ENCODE data around the gene SCRN1. TPM values are rescaled to one million over a fixed set of nuclear protein-coding genes. Genes with fewer than 3 reads are reported as not detected.

The SCRN1 gene
- total RNA-seq, 1 donor from 2014 or later: 30.4 TPM

DNA sequence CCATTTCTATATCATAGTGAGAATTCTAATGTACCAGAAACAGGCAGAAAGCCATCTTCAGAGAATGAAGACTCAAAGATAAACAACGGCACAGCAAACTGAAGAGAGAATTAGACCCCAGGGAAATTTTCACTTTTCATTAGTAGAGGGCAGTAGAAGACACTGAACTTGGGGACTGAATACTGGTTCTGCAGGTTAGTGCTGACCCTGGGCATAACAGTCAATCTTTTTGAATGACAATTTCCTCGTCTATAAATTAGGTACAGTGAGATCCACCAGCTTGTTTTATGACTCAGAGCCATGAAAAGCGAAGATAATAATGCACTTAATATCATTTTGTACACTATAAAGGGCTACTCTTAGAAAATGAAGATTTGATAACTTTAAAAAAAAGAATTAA lies 23.2 kb upstream of the SCRN1 start:
- no peak for DNase-seq (ENCODE audit: low spot score)
- intact Hi-C loops (cut with DNase I): no loop called here

DNA sequence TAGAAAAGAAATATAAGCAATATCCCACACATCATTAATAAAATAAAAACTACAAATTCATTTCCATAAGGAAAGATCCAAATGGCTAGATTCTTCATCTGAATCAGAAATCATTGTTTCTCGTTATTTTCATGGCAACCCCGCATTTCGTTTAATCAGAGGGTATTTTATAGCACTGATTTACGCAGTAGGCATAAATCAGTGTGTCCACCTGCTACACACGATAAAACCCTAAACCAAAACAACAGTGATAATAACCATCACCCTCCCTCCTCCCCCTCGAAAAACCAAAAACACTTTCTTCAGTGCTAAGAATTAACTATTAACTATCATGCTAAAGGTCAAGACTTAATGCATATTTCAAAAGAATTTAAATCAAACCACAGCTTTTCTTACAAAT lies 20.4 kb upstream of the SCRN1 start:
- intact Hi-C loops (cut with DNase I): no loop called here

DNA sequence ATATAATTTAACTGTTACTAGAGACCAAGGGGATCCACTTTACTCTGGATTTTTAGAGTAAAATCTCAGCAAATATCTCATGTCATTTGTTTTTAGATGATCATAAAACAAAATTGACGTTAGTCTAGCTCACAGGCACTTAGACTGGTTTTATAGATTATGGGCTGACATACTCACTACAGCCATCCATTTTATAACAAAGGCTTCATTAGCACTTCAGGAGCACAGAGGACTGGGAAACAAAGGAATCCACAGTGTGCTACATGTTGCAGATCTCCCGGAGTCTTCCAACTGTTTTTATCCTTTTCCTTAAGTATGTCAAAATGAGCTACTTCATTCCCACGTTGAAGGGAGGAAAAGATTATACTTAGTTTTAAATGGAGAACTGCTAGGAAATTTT lies 15.9 kb upstream of the SCRN1 start:
- no peak for DNase-seq (ENCODE audit: low spot score)
- intact Hi-C loops (cut with DNase I): no loop called here

More for the DNA sequence above, 20.4 kb upstream of the SCRN1 start:
- no peak for DNase-seq (ENCODE audit: low spot score)

DNA sequence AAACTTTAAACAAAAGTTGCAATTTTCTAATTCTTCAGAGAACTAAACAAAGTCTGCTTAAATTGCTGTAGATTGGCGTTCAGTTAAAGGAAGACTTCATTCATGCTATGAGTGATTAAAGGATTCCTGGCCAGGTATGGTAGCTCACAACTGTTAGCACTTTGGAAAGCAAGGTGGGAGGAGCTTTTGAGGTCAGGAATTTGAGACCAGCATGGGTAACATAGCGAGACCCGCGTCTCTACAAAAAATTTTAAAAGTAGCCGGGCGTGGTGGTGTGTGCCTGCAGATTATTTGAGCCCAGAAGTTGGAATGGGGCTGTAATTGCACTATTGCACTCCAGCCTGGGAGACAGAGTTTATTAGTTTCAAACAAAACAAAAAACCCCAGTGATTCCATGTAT lies 13.5 kb upstream of the SCRN1 start:
- no peak for DNase-seq (ENCODE audit: low spot score)
- intact Hi-C loops (cut with DNase I): no loop called here

DNA sequence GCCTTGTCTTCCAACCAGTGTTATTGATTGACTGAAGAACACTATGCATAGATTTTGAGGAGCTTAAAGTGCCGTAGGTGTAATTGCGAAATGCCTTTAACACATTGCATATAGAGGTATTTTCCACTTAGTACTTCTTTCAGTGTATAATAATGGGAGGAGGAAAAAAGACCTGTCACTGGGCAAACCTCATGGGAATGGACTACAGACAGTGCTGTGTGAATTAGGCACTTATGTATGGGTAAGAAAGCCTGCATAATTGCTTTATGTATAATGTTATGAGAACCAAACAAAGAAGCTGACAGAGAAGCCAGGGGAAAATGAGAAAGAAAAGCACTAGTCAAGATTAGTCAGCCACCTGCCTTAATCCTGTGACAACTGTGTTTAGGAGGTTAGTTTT lies 12.4 kb upstream of the SCRN1 start:
- no peak for DNase-seq (ENCODE audit: low spot score)
- intact Hi-C loops (cut with DNase I): no loop called here

DNA sequence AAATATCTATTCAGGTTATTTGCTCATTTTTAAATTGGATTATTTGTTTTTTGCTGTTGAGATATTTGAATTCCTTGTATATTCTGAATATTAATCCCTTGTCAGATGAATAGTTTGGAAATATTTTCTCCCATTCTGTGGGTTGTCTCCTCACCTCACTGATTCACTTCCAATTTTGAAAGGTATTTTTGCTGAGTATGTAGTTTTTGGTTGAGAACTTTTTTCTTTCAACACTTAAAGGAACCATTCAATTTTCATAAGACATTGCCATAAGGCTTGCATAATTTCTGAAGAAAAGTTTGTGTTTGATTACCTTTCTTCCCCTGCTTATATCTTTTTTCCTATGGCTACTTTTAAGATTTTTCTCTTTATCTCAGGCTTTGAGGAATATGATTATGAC lies 8.9 kb upstream of the SCRN1 start:
- no peak for DNase-seq (ENCODE audit: low spot score)
- intact Hi-C loops (cut with DNase I): no loop called here

DNA sequence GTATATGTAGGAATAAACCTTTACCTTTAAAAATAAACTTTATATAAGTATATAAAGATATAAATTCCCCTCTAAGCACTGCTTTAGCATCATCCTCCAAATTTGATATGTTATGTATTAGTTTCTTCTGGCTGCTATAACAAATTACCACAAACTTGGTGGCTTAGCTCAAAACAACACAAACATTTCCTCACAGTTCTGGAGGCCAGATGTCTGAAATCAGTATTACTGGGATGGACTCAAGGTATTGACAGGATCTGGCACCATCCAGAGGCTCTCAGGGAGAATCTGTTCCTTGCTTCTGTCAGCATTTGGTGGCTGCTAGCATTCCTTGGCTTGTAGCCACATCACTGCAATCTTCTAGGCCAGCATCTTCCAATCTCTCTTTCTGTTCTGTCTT lies 6.7 kb upstream of the SCRN1 start:
- DNase-seq (ENCODE audit: low spot score): no peak
- intact Hi-C loops (cut with DNase I): no loop called here

DNA sequence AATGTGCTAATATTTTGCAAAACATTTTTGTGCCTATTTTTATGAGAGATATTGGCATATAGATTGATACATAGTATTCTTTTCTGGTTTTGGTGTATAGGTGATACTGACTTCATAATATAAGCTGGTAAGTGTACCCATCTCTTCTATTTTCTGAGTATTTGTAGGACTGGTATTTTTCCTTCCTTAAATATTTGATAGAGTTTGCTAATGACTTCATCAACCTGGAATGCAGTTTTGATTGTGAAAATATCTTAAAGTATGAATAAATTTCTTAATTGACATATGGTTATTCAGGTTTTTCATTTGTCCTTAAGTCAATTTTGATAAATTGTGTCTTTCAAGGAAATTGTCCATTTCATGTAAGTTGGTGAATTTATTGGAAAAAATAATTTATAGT lies 6.1 kb upstream of the SCRN1 start:
- DNase-seq (ENCODE audit: low spot score): no peak
- intact Hi-C loops (cut with DNase I): no loop called here

DNA sequence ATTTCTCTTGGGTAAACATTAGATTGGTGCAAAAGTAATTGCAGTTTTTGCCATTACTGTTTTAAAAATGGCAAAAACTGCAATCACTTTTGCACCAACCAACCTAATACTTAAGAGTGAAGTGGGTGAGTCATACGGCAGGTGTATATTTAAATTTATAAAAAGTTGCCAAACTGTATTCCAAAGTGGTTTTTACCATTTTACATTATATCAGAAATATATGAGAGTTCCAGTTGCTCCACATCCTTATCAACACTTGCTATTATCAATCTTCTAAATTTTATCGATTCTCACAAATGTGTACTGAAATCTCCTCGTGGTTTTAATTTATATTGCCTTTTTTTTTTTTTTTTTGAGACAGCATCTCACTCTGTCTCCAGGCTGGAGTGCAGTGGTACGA lies 3.5 kb upstream of the SCRN1 start:
- DNase-seq (ENCODE audit: low spot score): no peak
- intact Hi-C loops (cut with DNase I): no loop called here

DNA sequence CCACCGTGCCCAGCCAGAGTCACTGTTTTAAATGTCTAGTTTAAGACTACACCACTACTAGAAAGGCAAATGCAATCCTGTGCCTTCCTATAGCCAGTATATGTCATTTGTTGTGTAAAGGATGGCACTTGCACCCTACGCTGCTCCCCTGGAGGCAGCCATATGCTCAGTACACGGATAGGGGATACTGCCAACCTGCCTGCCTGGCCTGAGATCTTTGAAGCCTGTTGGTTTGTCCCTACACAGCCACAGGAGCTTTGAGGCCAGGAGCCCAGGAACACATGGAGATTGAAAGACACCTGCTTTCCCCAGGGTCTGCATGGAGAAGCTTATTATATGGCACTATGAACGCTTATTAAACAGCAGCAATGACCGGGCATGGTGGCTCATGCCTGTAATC lies 2.3 kb upstream of the SCRN1 start:
- DNase-seq (ENCODE audit: low spot score): no peak
- intact Hi-C loops (cut with DNase I): no loop called here

DNA sequence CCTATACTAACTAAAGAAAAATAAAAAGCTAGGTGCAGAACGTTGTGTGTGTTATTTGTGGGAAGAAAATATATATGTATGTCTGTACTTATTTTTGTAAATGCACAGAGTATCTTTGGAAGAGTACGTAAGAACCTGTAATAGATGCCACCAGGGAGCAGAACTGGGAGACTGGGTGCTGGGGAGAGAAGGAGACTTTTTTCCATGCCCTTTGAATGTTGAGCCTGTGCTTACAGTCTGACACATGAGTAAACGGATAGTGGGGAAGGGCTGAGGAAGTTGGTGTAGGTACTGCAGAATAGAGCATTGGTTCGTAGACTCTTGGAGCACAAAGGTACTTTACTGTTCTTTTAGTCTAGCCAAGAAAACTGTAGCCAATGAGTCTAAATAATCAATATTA lies 1.3 kb upstream of the SCRN1 start:
- intact Hi-C loops (cut with DNase I): no loop called here
- no peak for DNase-seq (ENCODE audit: low spot score)

DNA sequence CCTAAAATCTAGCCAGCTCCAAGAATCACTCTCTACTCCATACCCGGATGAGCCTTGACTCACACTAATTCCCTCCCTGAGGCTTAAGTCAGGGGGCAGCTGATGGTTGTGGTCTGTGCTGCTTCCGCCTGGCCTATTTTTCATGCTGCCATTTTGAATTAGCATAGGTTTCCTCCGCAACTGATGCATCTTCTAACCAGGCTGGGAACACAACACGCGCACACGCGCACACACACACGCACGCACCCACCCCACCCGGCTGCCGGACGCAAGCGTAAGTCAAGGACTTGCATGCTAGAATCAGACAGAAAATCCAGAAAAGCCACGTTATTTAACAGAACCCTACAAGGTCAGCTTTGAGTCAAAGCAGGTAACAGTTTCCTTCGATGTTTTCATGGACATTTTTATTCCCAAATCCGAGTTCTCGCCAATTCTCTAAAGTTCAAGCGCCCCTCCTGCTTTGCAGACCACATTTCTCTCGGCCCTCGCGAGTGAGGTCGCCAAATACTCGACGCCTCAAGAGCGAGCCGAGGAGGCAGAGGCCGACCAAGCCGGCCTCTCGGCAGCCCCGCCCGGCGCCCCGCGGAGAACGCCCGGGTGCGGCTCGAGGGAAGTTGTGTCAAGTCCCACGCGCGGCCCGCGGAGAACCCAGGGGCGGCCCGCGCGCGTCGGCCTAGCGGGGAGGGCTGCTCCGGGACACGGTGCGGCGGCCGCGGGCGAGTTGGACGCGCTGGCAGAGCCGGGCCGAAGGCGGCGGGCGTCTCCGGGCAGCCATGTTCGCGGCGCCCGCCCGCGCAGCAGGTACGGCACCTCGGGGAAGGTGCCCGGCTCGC lies 961 bp downstream of the SCRN1 start:
- DNase-seq (ENCODE audit: low spot score): peak; percentile 89
- intact Hi-C loops (cut with DNase I): loop anchor here (2.0 kb wide), 1 partner anchor 40 kb away; the partner anchor contains the start of gene PLEKHA8

DNA sequence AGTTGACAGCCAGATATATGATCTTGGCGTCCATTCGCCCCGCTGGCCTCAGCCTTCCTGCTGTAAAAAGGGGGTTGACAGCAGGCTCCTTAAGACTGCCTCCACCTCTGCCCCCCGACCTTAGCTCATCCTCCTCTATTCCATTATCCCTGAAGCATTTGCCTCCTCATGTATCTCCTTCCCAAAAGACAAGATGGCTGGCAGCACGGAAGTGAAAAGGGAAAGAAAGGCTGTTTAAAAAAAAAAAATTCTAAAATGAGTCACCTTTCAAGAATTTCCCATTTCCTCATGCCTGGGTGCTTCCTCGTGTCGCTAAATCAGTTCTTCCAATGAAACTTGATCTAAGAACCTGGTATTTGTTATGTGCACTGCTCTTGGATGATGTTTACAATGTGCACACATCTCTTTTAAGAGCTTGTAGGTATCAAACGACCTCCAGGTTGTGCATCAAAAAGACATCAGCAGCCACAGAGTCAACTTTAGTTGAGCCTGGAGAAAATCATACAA lies 1.7 kb downstream of the SCRN1 start:
- no peak for DNase-seq (ENCODE audit: low spot score)
- intact Hi-C loops (cut with DNase I): loop anchor here (2.0 kb wide), 1 partner anchor 41 kb away; the partner anchor contains the start of gene PLEKHA8

DNA sequence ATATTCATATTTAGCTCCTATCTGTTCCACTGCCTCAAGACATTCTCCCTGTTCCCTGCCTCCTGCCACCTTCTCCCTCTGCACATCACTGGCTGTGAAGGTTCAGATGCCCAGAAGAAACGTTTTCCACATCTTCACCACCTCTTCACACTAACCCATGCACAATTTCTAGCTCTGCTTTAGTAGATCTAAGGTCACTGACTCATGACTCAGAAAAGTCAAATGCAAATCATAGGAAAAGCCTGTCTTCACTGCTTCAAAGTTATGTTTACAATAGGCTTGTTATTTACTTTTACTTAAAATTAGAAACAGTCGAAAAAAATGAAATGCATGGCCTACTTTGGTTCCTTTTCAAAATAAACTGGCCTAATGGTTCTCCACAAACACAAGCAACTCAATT lies 2.5 kb downstream of the SCRN1 start:
- intact Hi-C loops (cut with DNase I): no loop called here
- no peak for DNase-seq (ENCODE audit: low spot score)

DNA sequence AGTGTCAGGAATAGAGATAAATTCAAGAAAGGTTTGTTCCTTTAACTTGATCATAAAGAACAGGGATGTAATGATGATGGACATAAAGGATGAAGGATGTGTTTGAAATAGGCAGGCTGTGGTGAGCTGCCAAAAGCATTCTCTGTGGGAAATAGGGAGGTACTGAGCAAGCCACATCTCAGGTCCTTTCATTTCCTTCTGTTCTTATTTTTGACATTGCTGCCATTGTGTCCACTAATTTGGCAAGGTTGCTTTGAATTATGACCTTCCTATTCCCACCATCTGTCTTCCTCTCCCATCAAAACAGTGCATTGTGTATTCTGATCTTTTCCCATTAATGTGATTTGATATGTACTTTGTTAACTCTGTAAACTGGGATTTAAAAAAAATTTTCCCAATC lies 9.4 kb downstream of the SCRN1 start:
- intact Hi-C loops (cut with DNase I): no loop called here
- no peak for DNase-seq (ENCODE audit: low spot score)

DNA sequence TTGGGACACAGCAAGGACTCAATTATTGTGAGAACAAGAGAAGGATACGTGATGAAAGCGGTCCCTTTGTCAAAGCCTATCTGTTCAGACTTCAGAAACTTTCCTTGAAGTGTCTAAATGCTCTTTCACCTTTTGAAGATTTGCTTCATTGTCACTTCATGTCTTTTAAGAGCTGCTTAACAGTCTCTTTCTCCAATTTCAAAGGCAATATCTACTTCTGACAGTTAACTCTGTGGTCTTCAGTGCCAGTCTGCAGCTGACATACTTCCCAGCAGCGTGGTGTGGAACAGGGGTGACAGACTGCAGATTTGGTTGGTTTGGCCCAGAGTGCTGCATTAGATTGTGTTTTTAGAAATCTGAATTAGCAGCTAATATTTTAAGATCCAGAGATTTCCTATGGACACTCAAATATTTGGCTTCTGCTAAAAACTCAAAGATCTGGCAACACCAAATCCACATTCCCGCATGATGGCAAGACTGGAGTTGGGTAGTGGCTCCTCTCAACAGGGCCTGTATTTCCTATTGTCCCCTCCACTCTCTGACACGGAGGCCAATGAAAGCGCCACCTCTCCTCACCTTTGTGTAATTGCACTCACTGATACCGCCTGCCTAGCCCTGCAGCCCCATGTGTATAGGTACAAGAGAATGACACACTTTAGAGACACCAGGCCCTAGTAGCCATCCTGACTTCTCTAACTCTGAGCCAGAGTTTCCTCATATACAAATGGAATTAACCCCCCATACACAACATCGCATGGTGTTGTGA lies 11.5 kb downstream of the SCRN1 start:
- DNase-seq (ENCODE audit: low spot score): no peak
- intact Hi-C loops (cut with DNase I): no loop called here

DNA sequence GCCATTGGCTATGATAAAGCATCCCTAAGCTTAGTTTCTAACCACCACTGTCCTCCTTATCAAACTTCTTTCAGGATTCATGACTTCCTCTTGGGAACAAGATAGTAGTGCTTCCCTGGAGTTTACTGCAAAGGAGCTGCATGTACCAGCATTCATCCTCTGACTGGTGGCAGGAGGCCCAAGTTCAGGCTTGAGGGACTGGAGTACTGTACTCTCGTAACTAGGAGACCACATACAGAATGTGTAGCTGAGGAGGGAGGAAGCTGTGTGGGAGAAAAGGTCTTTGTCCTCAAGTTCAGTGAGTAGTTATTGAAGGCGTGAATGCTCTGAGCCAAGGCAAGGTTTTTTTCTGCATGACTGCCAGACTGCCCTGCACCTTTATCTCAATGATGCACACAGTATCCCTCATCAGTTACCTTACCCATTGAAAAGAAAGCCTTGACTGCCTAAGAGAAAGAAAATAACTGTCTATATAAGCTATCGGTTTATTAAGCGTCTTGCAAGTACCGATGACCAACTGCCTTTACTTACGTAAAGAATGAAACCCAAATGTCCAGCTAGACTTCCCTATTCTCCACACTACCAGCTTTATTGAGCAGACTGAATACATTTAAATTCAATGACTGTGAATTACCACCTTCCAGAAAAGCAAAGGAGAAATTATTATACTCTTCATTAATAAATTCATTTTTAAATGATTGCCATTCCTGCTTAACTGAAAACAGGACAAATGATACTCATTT lies 12.8 kb downstream of the SCRN1 start:
- no peak for DNase-seq (ENCODE audit: low spot score)
- intact Hi-C loops (cut with DNase I): no loop called here

DNA sequence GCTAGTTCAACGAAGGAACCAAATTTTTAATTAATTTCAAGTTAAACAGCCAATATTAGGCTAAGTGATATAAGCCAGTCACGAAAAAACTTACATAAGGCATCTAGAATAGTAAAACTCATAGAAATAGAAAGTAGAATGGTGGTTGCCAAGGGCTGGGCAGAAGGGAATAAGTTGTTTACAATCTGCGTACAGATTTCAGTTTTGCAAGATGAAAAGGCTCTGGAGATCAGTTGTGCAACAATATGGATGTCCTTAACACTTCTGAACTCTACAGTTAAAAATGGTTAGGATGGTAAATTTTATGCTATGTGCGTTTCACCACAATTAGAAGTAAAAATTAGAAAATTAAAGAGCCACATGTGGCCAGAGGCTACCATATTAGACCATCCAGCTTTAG lies 13.3 kb downstream of the SCRN1 start:
- intact Hi-C loops (cut with DNase I): no loop called here

DNA sequence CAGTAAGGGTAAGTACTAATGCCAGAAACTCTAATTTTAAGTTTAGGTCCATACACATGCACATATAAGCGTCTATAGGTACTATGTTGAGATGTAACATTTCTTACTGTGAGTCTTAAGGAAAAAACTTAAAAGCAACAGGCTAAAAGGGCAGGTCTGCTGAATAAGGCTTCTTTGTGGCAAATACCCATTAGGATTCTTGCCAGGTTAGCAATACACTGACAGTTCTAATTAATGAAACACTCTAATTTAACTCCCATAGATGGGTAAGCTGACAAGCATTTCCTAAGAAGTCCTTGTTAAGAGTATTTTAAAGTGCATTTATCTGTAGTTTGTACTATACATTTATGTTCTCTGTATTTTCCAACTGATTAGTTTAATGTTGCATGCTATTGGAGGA lies 14.0 kb downstream of the SCRN1 start:
- intact Hi-C loops (cut with DNase I): no loop called here
- no peak for DNase-seq (ENCODE audit: low spot score)

More for the DNA sequence above, 13.3 kb downstream of the SCRN1 start:
- DNase-seq (ENCODE audit: low spot score): no peak

DNA sequence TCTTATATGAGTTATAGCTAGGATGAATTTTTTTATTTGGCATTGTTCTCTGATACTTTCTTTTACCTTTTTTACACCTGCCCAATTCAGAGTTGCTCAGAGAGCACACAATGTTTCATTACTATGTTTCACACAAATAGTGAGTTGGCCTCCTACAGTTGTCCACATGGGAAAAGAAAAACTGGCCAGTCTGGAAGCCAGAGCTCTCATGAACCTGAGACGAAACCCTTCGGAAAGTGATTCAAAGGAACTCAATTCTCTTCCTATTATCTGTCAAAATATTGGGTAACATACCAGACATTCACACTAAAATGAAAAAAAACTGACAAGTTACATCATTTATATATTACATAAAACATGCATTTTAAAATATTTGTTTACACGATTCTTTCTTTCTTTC lies 15.3 kb downstream of the SCRN1 start:
- DNase-seq (ENCODE audit: low spot score): no peak
- intact Hi-C loops (cut with DNase I): no loop called here
